ENCODE data around the gene PTPRF. TPM values are rescaled to one million over a fixed set of nuclear protein-coding genes. Genes with fewer than 3 reads are reported as not detected.

PTPRF gene
- total RNA-seq, 4 donors from 2014 or later, result 33.8 to 84.2 (median 53.7) TPM

GRCh38 chr1:43618521-43619313 lies 88.0 kb downstream of the PTPRF start:
- Histone ChIP-seq H3K4me3 (no peak overlapping the region), H3K36me3 (peaks cover 0 to 99% (median 65%) of the 10 kb centered on the region in 4 donors), H3K4me1 (no peaks in the 10 kb centered on the region), H3K9me3 (no peaks in the 10 kb centered on the region), H3K27me3 (no peaks in the 10 kb centered on the region), H3K27ac (replicated peaks in 1 of 4) (no peak overlapping the region)
- TF ChIP-seq EP300 (IDR thresholded peaks at IDR 0.05) (no peak), POLR2A (IDR thresholded peaks at IDR 0.05; ENCODE audit: low read depth) (no peak), POLR2AphosphoS5 (IDR thresholded peaks at IDR 0.05) (no peak), CTCF (IDR thresholded peaks at IDR 0.05) (no peak)
- DNase-seq (ENCODE audit: extremely low spot score), result no peak
- 94% methylated on average over 21 of the region's 22 CpGs for WGBS
- intact Hi-C loops (cut with DNase I), result no loop called here

DNA sequence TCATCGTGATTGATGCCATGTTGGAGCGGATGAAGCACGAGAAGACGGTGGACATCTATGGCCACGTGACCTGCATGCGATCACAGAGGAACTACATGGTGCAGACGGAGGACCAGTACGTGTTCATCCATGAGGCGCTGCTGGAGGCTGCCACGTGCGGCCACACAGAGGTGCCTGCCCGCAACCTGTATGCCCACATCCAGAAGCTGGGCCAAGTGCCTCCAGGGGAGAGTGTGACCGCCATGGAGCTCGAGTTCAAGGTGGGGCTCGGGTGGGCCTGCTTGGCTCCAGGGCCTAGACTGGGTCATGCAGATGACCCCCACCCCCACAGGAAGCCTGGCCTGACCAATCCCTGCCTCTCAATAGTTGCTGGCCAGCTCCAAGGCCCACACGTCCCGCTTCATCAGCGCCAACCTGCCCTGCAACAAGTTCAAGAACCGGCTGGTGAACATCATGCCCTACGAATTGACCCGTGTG lies 88.7 kb downstream of the PTPRF start:
- Histone ChIP-seq H3K4me3 (no peak overlapping the region), H3K27me3 (no peaks in the 10 kb centered on the region), H3K27ac (replicated peaks in 1 of 4) (no peak overlapping the region), H3K9me3 (no peaks in the 10 kb centered on the region), H3K36me3 (peaks cover 0 to 98% (median 63%) of the 10 kb centered on the region in 4 donors), H3K4me1 (no peaks in the 10 kb centered on the region)
- WGBS, result 95% methylated on average over 15 of the region's 21 CpGs
- no peak for DNase-seq (ENCODE audit: extremely low spot score)
- no peak for TF ChIP-seq CTCF (IDR thresholded peaks at IDR 0.05)
- TF ChIP-seq POLR2A (IDR thresholded peaks at IDR 0.05; ENCODE audit: low read depth), result no peak
- TF ChIP-seq EP300 (IDR thresholded peaks at IDR 0.05), result no peak
- no peak for TF ChIP-seq POLR2AphosphoS5 (IDR thresholded peaks at IDR 0.05)
- intact Hi-C loops (cut with DNase I), result no loop called here

- 90% methylated on average over 15 of the region's 22 CpGs for WGBS
- DNase-seq (ENCODE audit: extremely low spot score), result no peak
- no peak overlapping the region for H3K4me3 ChIP-seq
- H3K27me3 ChIP-seq, result no peaks in the 10 kb centered on the region
- no peaks in the 10 kb centered on the region for H3K4me1 ChIP-seq
- H3K36me3 ChIP-seq, result peaks cover 0 to 95% (median 61%) of the 10 kb centered on the region in 4 donors
- TF ChIP-seq EP300 (IDR thresholded peaks at IDR 0.05) (no peak), CTCF (IDR thresholded peaks at IDR 0.05) (no peak), POLR2AphosphoS5 (IDR thresholded peaks at IDR 0.05) (no peak), POLR2A (IDR thresholded peaks at IDR 0.05; ENCODE audit: low read depth) (no peak)
- no peaks in the 10 kb centered on the region for H3K9me3 ChIP-seq
- H3K27ac ChIP-seq (replicated peaks in 1 of 4), result no peak overlapping the region
- intact Hi-C loops (cut with DNase I), result no loop called here
Observed at GRCh38 chr1:43619996-43620920, 89.6 kb downstream of the PTPRF start.

GRCh38 chr1:43620956-43621355 lies 90.3 kb downstream of the PTPRF start:
- peaks cover 0 to 91% (median 59%) of the 10 kb centered on the region in 4 donors for H3K36me3 ChIP-seq

More at GRCh38 chr1:43620956-43621355, 90.3 kb downstream of the PTPRF start:
- Histone ChIP-seq H3K4me1 (no peaks in the 10 kb centered on the region), H3K27me3 (no peaks in the 10 kb centered on the region), H3K27ac (replicated peaks in 1 of 4) (no peak overlapping the region), H3K4me3 (no peak overlapping the region), H3K9me3 (no peaks in the 10 kb centered on the region)
- TF ChIP-seq POLR2A (IDR thresholded peaks at IDR 0.05; ENCODE audit: low read depth), result no peak
- TF ChIP-seq CTCF (IDR thresholded peaks at IDR 0.05), result no peak
- no peak for TF ChIP-seq EP300 (IDR thresholded peaks at IDR 0.05)
- no peak for TF ChIP-seq POLR2AphosphoS5 (IDR thresholded peaks at IDR 0.05)
- intact Hi-C loops (cut with DNase I), result no loop called here
- no peak for DNase-seq (ENCODE audit: extremely low spot score)
- WGBS, result 89% methylated on average over 5 of the region's 16 CpGs
